Astrocyte of the spinal cord (primary cell): ENCODE results near the gene TOB2.

Experiments used
- DNase-seq: peaks from one replicate; pipeline ENCODE4 v3.0.0; 2011; ENCODE audit warnings: low read depth, low spot score
- H3K4me3 ChIP-seq: 2 replicates; pipeline ENCODE4 v1.5.1; 2011; ENCODE audit warnings: low read depth, mild to moderate bottlenecking, low read length, moderate library complexity
- in situ Hi-C: cut with HindIII; loops from 2 replicates; pipeline ENCODE4 v1.10.0; 2017; ENCODE audit warnings: low sequenced_read_pairs
- TF ChIP-seq, protein P1 (sequence below): IDR thresholded peaks from 2 replicates; pipeline ENCODE4 v1.5.1; 2012; ENCODE audit warnings: low read depth, mild to moderate bottlenecking, low read length, inconsistent platforms

Gene TOB2

GRCh38 chr22:41485033-41485432 is 38.4 kb upstream of the TOB2 start:
- in situ Hi-C loops, result no loop called here
- H3K4me3 ChIP-seq, result no peak overlapping the region
- TF ChIP-seq, protein P1, sequence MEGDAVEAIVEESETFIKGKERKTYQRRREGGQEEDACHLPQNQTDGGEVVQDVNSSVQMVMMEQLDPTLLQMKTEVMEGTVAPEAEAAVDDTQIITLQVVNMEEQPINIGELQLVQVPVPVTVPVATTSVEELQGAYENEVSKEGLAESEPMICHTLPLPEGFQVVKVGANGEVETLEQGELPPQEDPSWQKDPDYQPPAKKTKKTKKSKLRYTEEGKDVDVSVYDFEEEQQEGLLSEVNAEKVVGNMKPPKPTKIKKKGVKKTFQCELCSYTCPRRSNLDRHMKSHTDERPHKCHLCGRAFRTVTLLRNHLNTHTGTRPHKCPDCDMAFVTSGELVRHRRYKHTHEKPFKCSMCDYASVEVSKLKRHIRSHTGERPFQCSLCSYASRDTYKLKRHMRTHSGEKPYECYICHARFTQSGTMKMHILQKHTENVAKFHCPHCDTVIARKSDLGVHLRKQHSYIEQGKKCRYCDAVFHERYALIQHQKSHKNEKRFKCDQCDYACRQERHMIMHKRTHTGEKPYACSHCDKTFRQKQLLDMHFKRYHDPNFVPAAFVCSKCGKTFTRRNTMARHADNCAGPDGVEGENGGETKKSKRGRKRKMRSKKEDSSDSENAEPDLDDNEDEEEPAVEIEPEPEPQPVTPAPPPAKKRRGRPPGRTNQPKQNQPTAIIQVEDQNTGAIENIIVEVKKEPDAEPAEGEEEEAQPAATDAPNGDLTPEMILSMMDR, result no peak

GRCh38 chr22:41482319-41482935 is 35.8 kb upstream of the TOB2 start:
- TF ChIP-seq, protein P1, result no peak
- DNase-seq, result peak; percentile 57
- in situ Hi-C loops, result no loop called here
- no peak overlapping the region for H3K4me3 ChIP-seq

More at GRCh38 chr22:41485033-41485432, 38.4 kb upstream of the TOB2 start:
- no peak for DNase-seq

DNA sequence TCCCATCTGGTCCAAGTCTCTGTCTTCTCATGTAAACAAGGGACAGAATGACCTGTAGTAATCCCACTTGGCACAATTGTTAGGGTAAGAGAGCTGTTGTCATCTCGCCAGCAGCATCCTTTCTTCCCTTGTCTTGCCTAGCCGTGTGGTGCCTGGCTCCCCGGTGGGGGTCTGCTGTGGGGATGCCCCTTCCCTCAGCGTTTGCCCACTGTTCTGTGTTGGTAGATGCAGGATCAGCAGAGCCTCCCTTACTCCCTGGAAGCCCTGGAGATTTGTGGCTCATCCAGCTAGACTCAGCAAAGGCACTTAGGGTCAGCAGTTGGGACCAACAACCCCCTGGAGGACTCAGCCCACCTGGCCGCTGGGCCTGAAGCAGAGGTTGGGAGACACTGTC is 35.3 kb upstream of the TOB2 start:
- TF ChIP-seq, protein P1, result no peak
- no peak overlapping the region for H3K4me3 ChIP-seq
- in situ Hi-C loops, result no loop called here
- no peak for DNase-seq

DNA sequence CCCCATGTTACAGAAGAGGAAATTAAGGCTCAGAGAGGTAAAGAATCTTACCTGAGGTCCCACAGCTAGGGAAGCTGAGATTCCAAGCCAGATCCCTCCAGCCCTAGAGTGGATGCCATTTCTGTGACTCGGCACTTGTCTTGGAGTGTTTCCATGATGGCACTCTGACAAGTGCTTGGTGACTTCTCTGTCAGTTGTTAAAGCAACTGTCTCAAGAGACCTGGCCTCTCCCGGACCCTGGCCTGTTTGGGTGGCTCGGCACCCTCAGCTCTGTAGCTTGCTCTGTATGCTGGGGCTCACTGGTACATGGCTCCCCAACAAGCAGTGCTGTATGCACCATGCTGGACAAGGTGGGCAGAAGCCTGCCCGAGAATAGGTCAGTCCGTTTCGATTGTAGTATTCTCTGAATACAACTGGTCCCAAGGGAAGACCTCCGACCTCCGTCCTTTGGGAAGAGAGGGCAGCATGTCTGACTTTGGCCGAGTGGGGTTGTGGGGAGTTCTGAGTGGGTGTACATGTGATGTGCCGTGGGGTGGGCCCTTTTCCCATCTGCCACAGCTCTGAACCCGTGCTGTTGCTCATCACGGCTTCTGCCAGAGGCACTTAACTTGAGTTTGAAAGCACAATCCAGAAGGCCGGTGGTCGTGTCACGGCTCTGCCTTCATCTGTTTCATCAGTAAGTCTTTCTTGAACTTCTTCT is 34.7 kb upstream of the TOB2 start:
- in situ Hi-C loops, result no loop called here
- DNase-seq, result peak; percentile 29
- TF ChIP-seq, protein P1, result no peak
- H3K4me3 ChIP-seq, result no peak overlapping the region

GRCh38 chr22:41480397-41480735 is 33.8 kb upstream of the TOB2 start:
- H3K4me3 ChIP-seq, result no peak overlapping the region
- TF ChIP-seq, protein P1, result no peak
- in situ Hi-C loops, result no loop called here
- peak; percentile 82 for DNase-seq

GRCh38 chr22:41479671-41480396 is 33.2 kb upstream of the TOB2 start:
- DNase-seq, result peak; percentile 92
- in situ Hi-C loops, result no loop called here
- TF ChIP-seq, protein P1, result peak; percentile 20
- H3K4me3 ChIP-seq, result no peak overlapping the region
